ENCODE measurements around the gene ZRANB1.

DNA sequence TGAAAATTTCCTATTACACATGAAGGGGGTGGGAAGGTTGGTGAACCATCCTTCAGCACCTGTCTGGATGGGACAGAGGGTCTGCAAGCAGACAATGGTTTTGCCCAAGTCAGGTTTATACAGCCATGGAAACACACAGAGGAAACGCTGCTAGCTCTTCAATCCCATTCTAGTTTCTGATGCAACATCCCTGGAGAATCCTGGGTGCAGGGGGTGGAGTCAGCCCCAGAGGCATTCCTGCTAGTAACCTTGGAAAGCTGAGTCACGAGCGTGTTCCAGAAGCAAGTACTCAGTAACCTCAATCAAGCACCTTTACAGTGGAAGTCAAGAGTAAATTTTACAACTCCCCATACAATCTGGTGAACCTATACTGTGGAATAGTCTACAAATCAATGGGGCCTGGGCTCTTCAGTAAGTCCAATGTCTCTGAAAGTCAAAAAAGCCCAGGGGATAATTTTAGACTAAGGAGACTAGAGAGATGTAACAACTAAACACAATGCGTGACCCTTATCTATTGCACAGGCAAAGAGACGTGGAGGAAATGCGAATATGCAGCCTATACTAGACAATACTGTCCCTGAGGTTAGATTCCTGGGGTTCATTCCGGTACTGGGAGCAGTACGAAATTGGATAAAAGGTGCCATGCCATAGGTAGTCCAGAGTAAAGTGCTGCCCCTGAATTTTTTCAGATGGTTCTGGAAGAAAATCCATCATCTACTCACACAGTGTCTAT, 95.4 kb downstream of the ZRANB1 start:
- TF ChIP-seq, protein P1, sequence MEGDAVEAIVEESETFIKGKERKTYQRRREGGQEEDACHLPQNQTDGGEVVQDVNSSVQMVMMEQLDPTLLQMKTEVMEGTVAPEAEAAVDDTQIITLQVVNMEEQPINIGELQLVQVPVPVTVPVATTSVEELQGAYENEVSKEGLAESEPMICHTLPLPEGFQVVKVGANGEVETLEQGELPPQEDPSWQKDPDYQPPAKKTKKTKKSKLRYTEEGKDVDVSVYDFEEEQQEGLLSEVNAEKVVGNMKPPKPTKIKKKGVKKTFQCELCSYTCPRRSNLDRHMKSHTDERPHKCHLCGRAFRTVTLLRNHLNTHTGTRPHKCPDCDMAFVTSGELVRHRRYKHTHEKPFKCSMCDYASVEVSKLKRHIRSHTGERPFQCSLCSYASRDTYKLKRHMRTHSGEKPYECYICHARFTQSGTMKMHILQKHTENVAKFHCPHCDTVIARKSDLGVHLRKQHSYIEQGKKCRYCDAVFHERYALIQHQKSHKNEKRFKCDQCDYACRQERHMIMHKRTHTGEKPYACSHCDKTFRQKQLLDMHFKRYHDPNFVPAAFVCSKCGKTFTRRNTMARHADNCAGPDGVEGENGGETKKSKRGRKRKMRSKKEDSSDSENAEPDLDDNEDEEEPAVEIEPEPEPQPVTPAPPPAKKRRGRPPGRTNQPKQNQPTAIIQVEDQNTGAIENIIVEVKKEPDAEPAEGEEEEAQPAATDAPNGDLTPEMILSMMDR (IDR thresholded peaks at IDR 0.05) = no peak
- no peak for TF ChIP-seq POLR2AphosphoS5 (IDR thresholded peaks at IDR 0.05)

Data from transverse colon (tissue), 4 donors.